H9 (cell line): ENCODE measurements around the gene VEZT. TPM values are rescaled to one million over a fixed set of nuclear protein-coding genes. Genes with fewer than 3 reads are reported as not detected.

ENCODE experiments used
- DNase-seq: peaks from one replicate; pipeline ENCODE4 v3.0.0-alpha.2; 2017
- H2AFZ ChIP-seq: one replicate; pipeline ENCODE4 v1.6.1; 2013; ENCODE audit warnings: mild to moderate bottlenecking, low read length, control low read depth, moderate library complexity
- H2AK5ac ChIP-seq: 2 replicates; pipeline ENCODE4 v1.6.1; 2013; ENCODE audit warnings: low read length, control low read depth, mixed read lengths; ENCODE audit not compliant: insufficient read length
- H2BK120ac ChIP-seq: one replicate; pipeline ENCODE4 v1.6.1; 2013; ENCODE audit warnings: low read depth, mild to moderate bottlenecking, low read length, control low read depth, inconsistent platforms; ENCODE audit not compliant: poor library complexity, severe bottlenecking
- H2BK12ac ChIP-seq: 2 replicates; pipeline ENCODE4 v1.6.1; 2013; ENCODE audit warnings: low read length, control low read depth, mixed read lengths, low read depth; ENCODE audit not compliant: insufficient read length
- H2BK15ac ChIP-seq: 2 replicates; pipeline ENCODE4 v1.6.1; 2013; ENCODE audit warnings: low read depth, low read length, control low read depth
- H2BK20ac ChIP-seq: one replicate; pipeline ENCODE4 v1.6.1; 2013; ENCODE audit warnings: low read depth, mild to moderate bottlenecking, low read length, control low read depth, inconsistent platforms; ENCODE audit not compliant: poor library complexity, severe bottlenecking
- H2BK5ac ChIP-seq: 2 replicates; pipeline ENCODE4 v1.6.1; 2013; ENCODE audit warnings: low read length, control low read depth, mixed read lengths; ENCODE audit not compliant: insufficient read length
- H3K14ac ChIP-seq: 2 replicates; pipeline ENCODE4 v1.6.1; 2013; ENCODE audit warnings: low read length, control low read depth; ENCODE audit not compliant: insufficient read depth
- H3K18ac ChIP-seq: 2 replicates; pipeline ENCODE4 v1.6.1; 2013; ENCODE audit warnings: low read depth, mild to moderate bottlenecking, mixed read lengths, low read length, control low read depth; ENCODE audit not compliant: insufficient read length
- H3K23ac ChIP-seq: 2 replicates; pipeline ENCODE4 v1.6.1; 2013; ENCODE audit warnings: low read length, control low read depth, mixed read lengths, low read depth; ENCODE audit not compliant: insufficient read length
- H3K23me2 ChIP-seq: 2 replicates; pipeline ENCODE4 v1.6.1; 2013; ENCODE audit warnings: low read depth, mild to moderate bottlenecking, mixed read lengths, low read length, control low read depth; ENCODE audit not compliant: insufficient read length, poor library complexity, severe bottlenecking
- H3K27ac ChIP-seq: 2 replicates; pipeline ENCODE4 v1.5.1; 2013; ENCODE audit warnings: low read length, control low read depth, mixed read lengths, low read depth; ENCODE audit not compliant: insufficient read length
- H3K27me3 ChIP-seq: 2 replicates; pipeline ENCODE4 v1.6.1; 2013; ENCODE audit warnings: low read length, control low read depth, inconsistent platforms; ENCODE audit not compliant: insufficient read depth
- H3K4ac ChIP-seq: 2 replicates; pipeline ENCODE4 v1.6.1; 2013; ENCODE audit warnings: low read depth, mild to moderate bottlenecking, control low read depth, inconsistent platforms, low read length, moderate library complexity
- H3K4me1 ChIP-seq: 2 replicates; pipeline ENCODE4 v1.6.1; 2013; ENCODE audit warnings: low read length, control low read depth, inconsistent platforms; ENCODE audit not compliant: insufficient read depth
- H3K4me2 ChIP-seq: 2 replicates; pipeline ENCODE4 v1.6.1; 2013; ENCODE audit warnings: low read length, control low read depth, mixed read lengths; ENCODE audit not compliant: insufficient read length, insufficient read depth
- H3K56ac ChIP-seq: 2 replicates; pipeline ENCODE4 v1.6.1; 2013; ENCODE audit warnings: low read depth, mild to moderate bottlenecking, mixed read lengths, low read length, control low read depth; ENCODE audit not compliant: insufficient read length
- H3K79me1 ChIP-seq: 2 replicates; pipeline ENCODE4 v1.6.1; 2013; ENCODE audit warnings: low read depth, mild to moderate bottlenecking, moderate library complexity, low read length, control low read depth, inconsistent platforms; ENCODE audit not compliant: insufficient read depth, poor library complexity, severe bottlenecking
- H3K79me2 ChIP-seq: 2 replicates; pipeline ENCODE4 v1.6.1; 2013; ENCODE audit warnings: low read length, control low read depth, inconsistent platforms; ENCODE audit not compliant: insufficient read depth
- H3K9ac ChIP-seq: 2 replicates; pipeline ENCODE4 v1.6.1; 2013; ENCODE audit warnings: low read length, control low read depth, mixed read lengths; ENCODE audit not compliant: insufficient read length; ENCODE audit errors: extremely low read depth
- H3K9me3 ChIP-seq: one replicate; pipeline ENCODE4 v1.6.1; 2013; ENCODE audit warnings: low read depth, low read length, inconsistent platforms; ENCODE audit not compliant: control insufficient read depth
- H3T11ph ChIP-seq: one replicate; pipeline ENCODE4 v1.6.1; 2013; ENCODE audit warnings: mild to moderate bottlenecking, low read length, control low read depth, inconsistent platforms
- H4K20me1 ChIP-seq: one replicate; pipeline ENCODE4 v1.6.1; 2013; ENCODE audit not compliant: control insufficient read depth, insufficient read length, insufficient read depth
- H4K5ac ChIP-seq: 2 replicates; pipeline ENCODE4 v1.6.1; 2013; ENCODE audit warnings: low read depth, mild to moderate bottlenecking, mixed read lengths, low read length, control low read depth; ENCODE audit not compliant: insufficient read length
- H4K8ac ChIP-seq: replicated peaks from 2 replicates; pipeline ENCODE4 v1.6.1; 2013; ENCODE audit warnings: low read length, control low read depth, mixed read lengths, low read depth; ENCODE audit not compliant: insufficient read length
- H4K91ac ChIP-seq: 2 replicates; pipeline ENCODE4 v1.6.1; 2013; ENCODE audit warnings: low read depth, mild to moderate bottlenecking, moderate library complexity, mixed read lengths, low read length, control low read depth; ENCODE audit not compliant: insufficient read length
- H3K27ac Mint-ChIP-seq, 3 experiments: 2 replicates in 2 of 3; 3 replicates in 1 of 3; pipeline ENCODE4 v1.8.0; 2020 to 2021; ENCODE audit warnings: mixed read lengths in 3 of 3, mild to moderate bottlenecking in 1 of 3, moderate library complexity in 1 of 3
- H3K27me3 Mint-ChIP-seq: 2 replicates; pipeline ENCODE4 v1.8.0; 2021; ENCODE audit warnings: low read depth, mild to moderate bottlenecking, moderate library complexity, mixed read lengths
- H3K36me3 Mint-ChIP-seq, 3 experiments: 2 replicates in 2 of 3; 3 replicates in 1 of 3; pipeline ENCODE4 v1.8.0; 2020 to 2021; ENCODE audit warnings: low read depth in 3 of 3, mixed read lengths in 3 of 3; ENCODE audit not compliant: insufficient read depth in 1 of 3
- H3K4me1 Mint-ChIP-seq, 2 experiments: 2 replicates each; pipeline ENCODE4 v1.8.0; 2020; ENCODE audit warnings: mixed read lengths in 2 of 2
- H3K4me3 Mint-ChIP-seq, 2 experiments: 2 replicates in 1 of 2; 3 replicates in 1 of 2; pipeline ENCODE4 v1.8.0; 2020 to 2021; ENCODE audit warnings: mild to moderate bottlenecking in 2 of 2, mixed read lengths in 2 of 2, moderate library complexity in 1 of 2
- H3K9me3 Mint-ChIP-seq, 2 experiments: 2 replicates in 1 of 2; 3 replicates in 1 of 2; pipeline ENCODE4 v1.8.0; 2020; ENCODE audit warnings: mild to moderate bottlenecking in 2 of 2, mixed read lengths in 2 of 2, moderate library complexity in 1 of 2
- WGBS: extraction: QIAGEN DNeasy Blood & Tissue Kit; methylation state at CpG from one replicate; pipeline ENCODE4 v1.1.7; 2013; ENCODE audit warnings: missing lambda C conversion rate, low lambda C conversion rate, mixed read lengths; ENCODE audit not compliant: insufficient read length; ENCODE audit errors: extremely low coverage; 5-methylcytosine and 5-hydroxymethylcytosine counted together
- total RNA-seq: library from RNA; stranded (reverse); gene quantifications from 2 replicates; pipeline ENCODE4 v1.2.1, GENCODE V29; 2021
- TF ChIP-seq, protein P1 (sequence below): fragments of 200-600 bp; sonication (generic); conservative IDR thresholded peaks from 3 replicates; pipeline ENCODE4 v1.8.0; 2021; ENCODE audit warnings: antibody characterized with exemption, mild to moderate bottlenecking

VEZT gene
- total RNA-seq, 1 experiment from 2014 or later: 69.8 TPM

DNA sequence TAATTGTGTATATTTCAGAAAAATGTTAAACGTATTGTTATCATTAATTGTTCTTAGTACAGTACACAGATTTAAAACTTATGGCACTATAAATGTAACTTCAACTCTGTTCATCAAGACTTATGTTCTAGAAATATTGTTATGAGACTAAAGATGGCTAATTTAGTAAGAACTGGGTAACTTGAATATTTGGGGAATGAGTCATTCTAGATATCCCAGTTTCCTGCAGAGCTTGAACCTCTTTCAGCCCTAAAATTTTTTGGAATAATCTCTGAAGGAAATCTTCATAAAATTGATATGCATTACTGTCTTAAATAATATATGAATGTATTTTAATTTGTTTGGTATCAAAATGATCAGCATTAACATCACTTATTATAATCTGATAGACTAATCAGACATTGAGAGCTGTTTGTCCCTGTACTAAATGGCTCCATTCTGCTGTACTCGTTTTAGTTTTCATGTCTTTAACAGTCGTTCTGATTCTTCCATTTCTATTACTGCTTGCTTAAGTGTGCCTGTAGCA is 87.1 kb downstream of the VEZT start:
- Histone ChIP-seq H2BK120ac (no peak overlapping the region), H3K27ac (no peak overlapping the region), H3K9ac (no peak overlapping the region), H3K27me3 (no peaks in the 10 kb centered on the region), H3K23ac (no peak overlapping the region), H3K4ac (no peak overlapping the region), H3K18ac (no peak overlapping the region), H2AFZ (no peak overlapping the region), H3K4me2 (no peak overlapping the region), H2BK15ac (no peak overlapping the region), H4K8ac (no peak overlapping the region), H3K79me1 (no peaks in the 10 kb centered on the region), H3T11ph (no peak overlapping the region), H3K23me2 (no peaks in the 10 kb centered on the region), H4K20me1 (no peaks in the 10 kb centered on the region), H3K79me2 (no peaks in the 10 kb centered on the region), H3K14ac (no peak overlapping the region), H4K91ac (no peak overlapping the region), H2BK5ac (no peak overlapping the region), H2AK5ac (no peak overlapping the region), H4K5ac (no peak overlapping the region), H3K4me1 (no peaks in the 10 kb centered on the region), H2BK20ac (no peak overlapping the region), H3K56ac (no peak overlapping the region), H2BK12ac (no peak overlapping the region), H3K9me3 (no peaks in the 10 kb centered on the region)
- DNase-seq: no peak
- H3K4me3 Mint-ChIP-seq: no peak overlapping the region
- WGBS: no CpG with 5 or more reads among the region's 3 CpGs
- no peaks in the 10 kb centered on the region for H3K27me3 Mint-ChIP-seq
- H3K36me3 Mint-ChIP-seq: peaks cover 7 to 34% (median 20%) of the 10 kb centered on the region in 3 experiments; a peak in 6 of 7 replicates
- TF ChIP-seq, protein P1, sequence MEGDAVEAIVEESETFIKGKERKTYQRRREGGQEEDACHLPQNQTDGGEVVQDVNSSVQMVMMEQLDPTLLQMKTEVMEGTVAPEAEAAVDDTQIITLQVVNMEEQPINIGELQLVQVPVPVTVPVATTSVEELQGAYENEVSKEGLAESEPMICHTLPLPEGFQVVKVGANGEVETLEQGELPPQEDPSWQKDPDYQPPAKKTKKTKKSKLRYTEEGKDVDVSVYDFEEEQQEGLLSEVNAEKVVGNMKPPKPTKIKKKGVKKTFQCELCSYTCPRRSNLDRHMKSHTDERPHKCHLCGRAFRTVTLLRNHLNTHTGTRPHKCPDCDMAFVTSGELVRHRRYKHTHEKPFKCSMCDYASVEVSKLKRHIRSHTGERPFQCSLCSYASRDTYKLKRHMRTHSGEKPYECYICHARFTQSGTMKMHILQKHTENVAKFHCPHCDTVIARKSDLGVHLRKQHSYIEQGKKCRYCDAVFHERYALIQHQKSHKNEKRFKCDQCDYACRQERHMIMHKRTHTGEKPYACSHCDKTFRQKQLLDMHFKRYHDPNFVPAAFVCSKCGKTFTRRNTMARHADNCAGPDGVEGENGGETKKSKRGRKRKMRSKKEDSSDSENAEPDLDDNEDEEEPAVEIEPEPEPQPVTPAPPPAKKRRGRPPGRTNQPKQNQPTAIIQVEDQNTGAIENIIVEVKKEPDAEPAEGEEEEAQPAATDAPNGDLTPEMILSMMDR: no peak
- 0 out of 4 replicates have a peak, but pooled peaks cover 0 to 3% of the 10 kb centered on the region in 2 experiments for H3K4me1 Mint-ChIP-seq
- H3K9me3 Mint-ChIP-seq: no peaks in the 10 kb centered on the region
- H3K27ac Mint-ChIP-seq: peak overlapping the region in 1 of 3 experiments; percentile 54; a peak in 1 of 7 replicates
